Measurements from ENCODE around the gene PLTP. TPM values are rescaled to one million over a fixed set of nuclear protein-coding genes. Genes with fewer than 3 reads are reported as not detected.
A peak's percentile ranks its signal among the peaks of the same experiment; 100 is the strongest.

Gene PLTP
- total RNA-seq, 2 experiments from 2014 or later = 2.2 to 2.8 TPM

DNA sequence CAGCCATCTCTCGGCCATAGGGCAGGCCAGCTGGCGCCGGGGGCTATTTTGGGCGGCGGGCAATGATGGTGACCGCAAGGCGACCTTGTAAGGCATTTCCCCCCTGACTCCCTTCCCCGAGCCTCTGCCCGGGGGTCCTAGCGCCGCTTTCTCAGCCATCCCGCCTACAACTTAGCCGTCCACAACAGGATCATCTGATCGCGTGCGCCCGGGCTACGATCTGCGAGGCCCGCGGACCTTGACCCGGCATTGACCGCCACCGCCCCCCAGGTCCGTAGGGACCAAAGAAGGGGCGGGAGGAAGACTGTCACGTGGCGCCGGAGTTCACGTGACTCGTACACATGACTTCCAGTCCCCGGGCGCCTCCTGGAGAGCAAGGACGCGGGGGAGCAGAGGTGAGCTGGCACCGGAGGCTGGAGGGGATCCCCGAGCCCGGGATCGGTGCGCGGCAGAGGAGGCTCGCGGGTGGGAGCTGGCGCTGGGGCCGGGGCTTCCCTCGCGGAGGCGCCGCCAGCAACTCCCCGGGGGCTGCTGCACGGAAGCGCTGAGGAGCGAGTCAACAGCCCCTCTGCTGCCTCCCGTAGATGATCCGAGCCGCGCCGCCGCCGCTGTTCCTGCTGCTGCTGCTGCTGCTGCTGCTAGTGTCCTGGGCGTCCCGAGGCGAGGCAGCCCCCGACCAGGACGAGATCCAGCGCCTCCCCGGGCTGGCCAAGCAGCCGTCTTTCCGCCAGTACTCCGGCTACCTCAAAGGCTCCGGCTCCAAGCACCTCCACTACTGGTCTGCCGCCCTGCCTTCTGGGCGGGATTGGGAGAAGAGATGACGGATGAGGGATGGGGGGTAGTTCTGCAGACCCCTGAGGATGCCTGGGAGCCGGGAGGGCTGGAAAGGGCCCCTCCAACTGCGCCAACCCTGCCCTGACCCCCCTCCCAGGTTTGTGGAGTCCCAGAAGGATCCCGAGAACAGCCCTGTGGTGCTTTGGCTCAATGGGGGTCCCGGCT, 20.7 kb downstream of the PLTP start, which contains the start of the genes CTSA and NEURL2:
CTSA (plus strand) TSS at position 351 of the 999 bp plus-strand sequence; CDS start at position 585, 234 bp downstream.
NEURL2 (minus strand) TSS at position 224 of the 999 bp plus-strand sequence; CDS start at position 7, 217 bp downstream.
- peak within 1 kb of the TSS; percentile 82 for H3K27ac Mint-ChIP-seq
- no peaks in the 10 kb centered on the region for H3K9me3 Mint-ChIP-seq (ENCODE audit: insufficient read depth)
- peaks cover 4% of the 10 kb centered on the region for H3K36me3 Mint-ChIP-seq (ENCODE audit: low read depth)
- no peaks in the 10 kb centered on the region for H3K27me3 Mint-ChIP-seq (ENCODE audit: low read depth)
- ATAC-seq = peak; percentile 87
- ChIA-PET POLR2A (interaction anchor here (0.5 to 4.6 kb wide), 16 partner anchors 10 to 471 kb away, joined by 3 to 39 read pairs (median 3); partner anchors contain the start of genes DNTTIP1, PCIF1, WFDC3 and ZNF335), CTCF (interaction anchor here (0.8 to 3.3 kb wide), 9 partner anchors 10 to 122 kb away, joined by 3 to 22 read pairs (median 4); partner anchors contain the start of genes ACOT8 and ZSWIM1)
- peak within 1 kb of the TSS; percentile 87 for H3K4me3 Mint-ChIP-seq
- peak; percentile 91 for DNase-seq
- H3K4me1 Mint-ChIP-seq (ENCODE audit: low read depth) = peaks cover 43% of the 10 kb centered on the region

DNA sequence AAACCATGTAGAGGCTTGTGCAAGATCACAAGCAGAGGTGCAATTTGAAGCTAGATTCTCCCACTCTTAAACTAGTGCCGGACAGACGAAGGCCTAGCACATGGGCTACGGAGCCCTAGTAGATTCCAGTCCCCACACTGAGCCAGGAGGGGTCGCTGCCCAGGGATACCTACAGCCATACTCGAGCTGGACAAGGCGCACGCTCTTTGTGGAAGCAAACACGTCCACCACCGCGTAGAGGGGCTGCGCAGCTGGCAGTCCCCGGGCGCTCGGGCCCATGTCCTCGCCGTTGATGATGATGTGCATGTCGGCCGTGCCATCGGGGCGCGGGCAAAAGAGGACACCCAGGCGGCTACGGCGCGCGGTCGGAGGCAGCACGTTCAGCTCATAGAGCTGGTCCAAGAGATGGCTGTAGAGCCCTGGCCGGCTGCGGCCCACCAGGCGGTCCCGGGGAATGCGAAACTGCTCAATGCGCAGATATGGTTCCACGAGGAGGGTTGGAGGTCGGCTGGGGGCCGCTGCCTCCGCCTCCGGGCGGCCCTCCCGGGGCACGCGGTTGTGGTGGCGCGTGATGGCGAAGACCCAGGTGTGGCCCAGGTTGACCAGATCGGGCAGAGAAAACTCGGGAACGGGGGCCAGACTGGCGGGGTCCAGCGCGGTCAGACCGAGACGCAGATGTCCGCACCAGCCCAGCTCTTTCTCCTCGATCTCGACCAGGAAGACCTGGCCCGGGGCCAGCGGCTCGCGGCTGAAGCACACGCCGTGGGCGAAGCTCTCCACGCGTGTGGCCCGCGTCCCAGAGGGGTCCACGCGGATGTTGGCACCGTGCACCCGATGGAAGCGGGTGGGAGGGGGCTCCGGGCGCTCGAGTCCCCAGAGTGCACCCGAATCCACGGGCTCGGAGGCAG, 21.6 kb downstream of the PLTP start:
- H3K36me3 Mint-ChIP-seq (ENCODE audit: low read depth) = peaks cover 4% of the 10 kb centered on the region
- POLR2A ChIA-PET = interaction anchor here (0.5 to 4.6 kb wide), 11 partner anchors 9 to 98 kb away, joined by 3 to 39 read pairs (median 3); partner anchors contain the start of genes DNTTIP1, PCIF1, WFDC3 and ZNF335
- DNase-seq (peak; percentile 58), ATAC-seq (peak; percentile 36)
- no peaks in the 10 kb centered on the region for H3K27me3 Mint-ChIP-seq (ENCODE audit: low read depth)
- peak overlapping the region; percentile 87 for H3K4me3 Mint-ChIP-seq
- CTCF ChIA-PET = interaction anchor here (0.6 to 3.3 kb wide), 14 partner anchors 9 to 123 kb away, joined by 3 to 22 read pairs (median 4); partner anchors contain the start of genes ACOT8 and ZSWIM1
- peaks cover 48% of the 10 kb centered on the region for H3K4me1 Mint-ChIP-seq (ENCODE audit: low read depth)
- H3K27ac Mint-ChIP-seq = peak overlapping the region; percentile 61
- H3K9me3 Mint-ChIP-seq (ENCODE audit: insufficient read depth) = no peaks in the 10 kb centered on the region

DNA sequence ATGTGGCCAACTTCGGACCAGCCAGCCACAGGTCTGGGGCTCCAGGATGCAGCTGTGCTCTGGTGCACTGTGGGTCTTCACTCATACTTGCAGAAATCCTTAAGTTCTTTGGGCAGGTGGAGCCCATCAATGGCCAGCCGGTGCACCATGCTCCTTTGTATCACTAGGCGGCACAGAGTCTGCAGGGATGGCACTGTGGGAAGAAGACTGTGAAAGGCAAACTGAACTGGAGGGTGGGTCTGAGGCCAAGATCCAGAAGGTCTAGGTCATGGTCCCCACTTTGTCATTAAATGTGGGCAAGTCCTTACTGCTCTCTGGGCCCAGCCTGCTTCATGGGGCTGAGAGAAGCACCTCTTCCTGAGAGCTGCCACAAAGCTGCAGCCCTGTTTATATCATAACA, 23.3 kb downstream of the PLTP start:
- no peak overlapping the region for H3K4me3 Mint-ChIP-seq
- H3K36me3 Mint-ChIP-seq (ENCODE audit: low read depth) = peaks cover 12% of the 10 kb centered on the region
- no peak overlapping the region for H3K27ac Mint-ChIP-seq
- no peaks in the 10 kb centered on the region for H3K9me3 Mint-ChIP-seq (ENCODE audit: insufficient read depth)
- H3K27me3 Mint-ChIP-seq (ENCODE audit: low read depth) = no peaks in the 10 kb centered on the region
- POLR2A ChIA-PET = interaction anchor here (1.7 to 3.1 kb wide), 2 partner anchors 8 to 46 kb away, joined by 8 to 27 read pairs; partner anchors contain the start of genes PCIF1 and ZSWIM1
- DNase-seq = no peak
- ATAC-seq = no peak
- peaks cover 45% of the 10 kb centered on the region for H3K4me1 Mint-ChIP-seq (ENCODE audit: low read depth)
- CTCF ChIA-PET = interaction anchor here (1.5 to 3.3 kb wide), 4 partner anchors 7 to 90 kb away, joined by 3 to 22 read pairs (median 12); partner anchors contain the start of gene ZSWIM1

DNA sequence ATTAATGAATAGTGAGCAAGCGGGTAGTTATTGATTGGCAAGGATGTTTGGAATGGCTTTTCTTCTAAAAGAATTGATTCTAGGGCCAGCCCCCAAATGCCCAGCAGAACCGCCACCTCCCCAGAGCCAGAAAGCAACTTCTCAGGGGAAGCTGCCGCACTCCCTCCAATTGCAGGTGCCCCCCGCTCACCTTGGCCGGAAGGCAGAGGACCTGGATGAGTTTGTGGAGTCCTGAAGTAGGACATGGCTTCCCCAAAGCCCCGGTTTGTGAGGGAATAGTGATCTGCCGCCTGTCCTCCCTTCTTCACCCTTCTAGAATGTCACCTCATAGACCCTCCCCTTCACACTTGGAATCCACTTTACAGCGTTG, 24.6 kb downstream of the PLTP start, which contains the start of gene SPATA25:
SPATA25 (minus strand) TSS at position 277 of the 370 bp plus-strand sequence; CDS start at position 245, 32 bp downstream.
- DNase-seq = no peak
- POLR2A ChIA-PET = interaction anchor here (1.2 to 1.7 kb wide), 2 partner anchors 47 to 50 kb away, joined by 4 to 8 read pairs; partner anchors contain the start of gene PCIF1

DNA sequence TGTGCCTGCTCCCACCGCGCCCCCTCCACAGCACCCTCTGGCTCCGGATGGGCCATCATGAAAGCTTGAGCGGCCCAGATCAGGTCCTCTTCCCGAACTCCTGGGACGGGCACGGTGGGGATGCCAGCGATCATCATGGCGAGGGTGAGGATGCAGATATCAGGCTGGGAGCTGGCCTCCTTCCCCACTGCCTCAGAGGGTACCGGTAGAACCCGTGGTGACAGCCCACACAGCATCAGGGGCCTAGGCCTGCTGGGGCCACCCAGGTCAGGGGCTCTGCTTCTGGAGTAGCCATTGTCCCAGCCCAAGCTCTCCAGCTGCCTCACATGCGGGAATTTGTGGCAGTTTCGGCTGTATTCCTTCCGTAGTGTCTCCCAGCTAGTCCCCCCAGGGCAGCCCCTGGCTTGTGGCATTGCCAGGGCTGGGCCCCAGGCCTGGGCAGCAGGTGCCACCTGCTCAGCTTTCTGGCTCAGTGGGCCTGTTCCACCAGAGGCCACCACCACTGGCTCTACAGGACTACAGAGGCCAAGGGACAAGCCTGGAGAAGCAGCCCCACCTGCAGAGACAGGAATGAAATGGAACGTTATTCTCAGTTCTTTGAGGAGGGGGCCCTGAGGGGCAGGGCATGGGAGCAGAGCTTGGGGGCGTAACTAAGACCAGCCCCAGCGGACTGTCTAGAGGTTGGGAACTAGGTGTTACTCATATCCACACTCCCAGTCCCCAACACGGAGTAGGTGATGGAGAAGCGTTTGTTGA, 25.2 kb downstream of the PLTP start:
- peaks cover 29% of the 10 kb centered on the region for H3K36me3 Mint-ChIP-seq (ENCODE audit: low read depth)
- no peak overlapping the region for H3K4me3 Mint-ChIP-seq
- DNase-seq (no peak), ATAC-seq (no peak)
- CTCF ChIA-PET = interaction anchor here (0.7 to 1.9 kb wide), 3 partner anchors 23 to 88 kb away, joined by 3 to 8 read pairs (median 3); no protein-coding TSS in a partner anchor
- H3K27me3 Mint-ChIP-seq (ENCODE audit: low read depth) = no peaks in the 10 kb centered on the region
- peaks cover 46% of the 10 kb centered on the region for H3K4me1 Mint-ChIP-seq (ENCODE audit: low read depth)
- no peak overlapping the region for H3K27ac Mint-ChIP-seq
- POLR2A ChIA-PET = interaction anchor here (1.2 kb wide), 1 partner anchor 50 kb away, joined by 4 read pairs; no protein-coding TSS in a partner anchor
- H3K9me3 Mint-ChIP-seq (ENCODE audit: insufficient read depth) = no peaks in the 10 kb centered on the region

More for the DNA sequence above, 24.6 kb downstream of the PLTP start, which contains the start of gene SPATA25:
- no peak within 1 kb of the TSS for H3K4me3 Mint-ChIP-seq
- no peak for ATAC-seq
- no peak within 1 kb of the TSS for H3K27ac Mint-ChIP-seq
- peaks cover 25% of the 10 kb centered on the region for H3K36me3 Mint-ChIP-seq (ENCODE audit: low read depth)
- no peaks in the 10 kb centered on the region for H3K27me3 Mint-ChIP-seq (ENCODE audit: low read depth)
- H3K4me1 Mint-ChIP-seq (ENCODE audit: low read depth) = peaks cover 48% of the 10 kb centered on the region
- CTCF ChIA-PET = interaction anchor here (0.7 to 1.5 kb wide), 4 partner anchors 23 to 89 kb away, joined by 3 read pairs; no protein-coding TSS in a partner anchor
- H3K9me3 Mint-ChIP-seq (ENCODE audit: insufficient read depth) = no peaks in the 10 kb centered on the region

DNA sequence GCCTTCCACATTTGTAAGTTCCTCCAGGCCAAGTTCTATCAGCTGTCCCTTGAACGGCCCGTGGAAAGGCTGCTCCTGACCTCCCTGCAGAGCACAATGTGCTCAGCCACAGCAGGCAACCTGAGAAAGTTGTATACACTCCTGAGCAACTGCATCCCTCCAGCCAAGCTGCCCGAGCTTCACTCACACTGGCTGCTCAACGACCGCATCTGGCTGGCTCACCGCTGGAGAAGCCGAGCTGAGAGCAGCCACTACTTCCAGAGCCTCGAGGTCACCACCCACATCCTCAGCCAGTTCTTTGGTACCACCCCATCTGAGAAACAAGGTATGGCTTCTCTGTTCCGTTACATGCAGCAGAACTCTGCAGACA, 28.9 kb downstream of the PLTP start:
- POLR2A ChIA-PET = interaction anchor here (4.8 kb wide), 1 partner anchor 51 kb away, joined by 24 read pairs; the partner anchor contains the start of gene PCIF1
- Mint-ChIP-seq H3K36me3 (ENCODE audit: low read depth) (peaks cover 32% of the 10 kb centered on the region), H3K9me3 (ENCODE audit: insufficient read depth) (no peaks in the 10 kb centered on the region), H3K4me1 (ENCODE audit: low read depth) (peaks cover 42% of the 10 kb centered on the region), H3K4me3 (peak overlapping the region; percentile 10), H3K27me3 (ENCODE audit: low read depth) (no peaks in the 10 kb centered on the region), H3K27ac (no peak overlapping the region)
- CTCF ChIA-PET = interaction anchor here (0.9 to 2.6 kb wide), 2 partner anchors 27 to 51 kb away, joined by 3 to 8 read pairs; no protein-coding TSS in a partner anchor
- no peak for DNase-seq
- no peak for ATAC-seq

DNA sequence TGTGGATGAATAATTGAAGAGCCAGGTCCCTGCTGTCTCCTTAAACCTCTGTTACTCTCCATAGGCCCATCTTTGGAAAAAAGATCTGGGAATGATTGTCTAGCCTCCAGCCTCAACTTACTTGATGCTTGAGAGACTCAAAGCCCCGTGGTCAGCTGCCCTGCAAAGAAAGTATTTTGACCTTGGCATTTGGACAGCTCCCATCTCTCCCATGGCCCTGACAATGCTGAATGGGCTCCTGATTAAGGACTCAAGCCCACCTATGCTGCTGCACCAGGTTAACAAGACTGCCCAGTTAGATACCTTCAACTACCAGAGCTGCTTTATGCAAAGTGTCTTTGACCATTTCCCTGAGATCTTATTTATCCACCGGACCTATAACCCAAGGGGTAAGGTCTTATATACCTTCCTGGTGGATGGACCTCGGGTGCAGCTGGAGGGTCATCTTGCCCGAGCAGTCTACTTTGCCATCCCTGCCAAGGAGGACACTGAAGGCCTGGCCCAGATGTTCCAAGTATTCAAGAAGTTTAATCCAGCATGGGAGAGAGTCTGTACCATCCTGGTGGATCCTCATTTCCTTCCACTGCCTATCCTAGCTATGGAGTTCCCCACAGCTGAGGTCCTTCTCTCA, 29.4 kb downstream of the PLTP start:
- DNase-seq = no peak
- H3K36me3 Mint-ChIP-seq (ENCODE audit: low read depth) = peaks cover 32% of the 10 kb centered on the region
- peaks cover 42% of the 10 kb centered on the region for H3K4me1 Mint-ChIP-seq (ENCODE audit: low read depth)
- no peaks in the 10 kb centered on the region for H3K9me3 Mint-ChIP-seq (ENCODE audit: insufficient read depth)
- H3K27ac Mint-ChIP-seq = no peak overlapping the region
- ATAC-seq = no peak
- CTCF ChIA-PET = interaction anchor here (2.2 to 2.6 kb wide), 2 partner anchors 8 to 51 kb away, joined by 8 to 22 read pairs; partner anchors contain the start of genes CTSA and NEURL2
- peak overlapping the region; percentile 63 for H3K4me3 Mint-ChIP-seq
- H3K27me3 Mint-ChIP-seq (ENCODE audit: low read depth) = no peaks in the 10 kb centered on the region
- POLR2A ChIA-PET = interaction anchor here (1.0 to 4.8 kb wide), 4 partner anchors 8 to 66 kb away, joined by 3 to 27 read pairs (median 16); partner anchors contain the start of genes ACOT8, CTSA, NEURL2 and PCIF1

DNA sequence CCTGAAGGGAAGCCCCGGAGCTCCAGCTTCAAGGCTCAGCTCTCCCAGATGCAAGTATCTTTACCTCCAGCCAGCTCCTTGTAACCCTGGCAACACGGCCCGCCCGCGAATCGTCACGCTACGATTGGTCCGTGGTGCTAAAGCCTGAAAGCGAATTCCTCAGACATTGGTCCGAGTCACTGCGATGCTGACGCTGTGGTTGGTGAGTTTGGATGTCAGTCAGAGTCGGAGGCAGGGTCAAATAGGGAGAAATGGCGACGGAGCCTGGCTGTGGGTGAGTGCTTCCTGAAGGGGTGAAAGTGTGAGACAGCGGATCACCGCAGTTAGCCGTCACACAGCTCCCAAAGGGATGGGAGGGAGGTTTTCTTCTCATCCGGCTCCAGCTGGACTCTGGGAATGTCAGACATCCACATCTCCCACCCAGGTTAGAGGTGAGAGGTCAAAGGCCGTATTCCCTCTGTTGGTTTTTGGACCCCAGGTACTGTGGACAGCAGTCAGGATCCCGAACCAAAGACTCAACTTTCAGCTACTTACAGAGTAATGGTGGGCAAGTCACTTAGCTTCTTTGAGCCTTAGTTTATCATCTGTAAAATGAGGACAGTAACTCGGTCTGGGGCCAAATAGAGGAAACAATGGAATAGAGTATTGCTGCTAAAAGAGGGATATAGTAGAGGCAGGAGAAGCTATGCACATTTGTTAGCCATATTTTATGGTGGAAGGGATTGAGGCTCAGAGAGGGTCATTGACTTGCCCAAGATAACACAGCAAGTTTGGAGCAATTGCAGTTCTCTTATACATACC, 30.8 kb downstream of the PLTP start, which contains the start of gene ZSWIM1:
ZSWIM1 (plus strand) TSS at position 240 of the 801 bp plus-strand sequence. CDS start 1,366 bp downstream, outside the sequence.
- H3K36me3 Mint-ChIP-seq (ENCODE audit: low read depth) = peaks cover 38% of the 10 kb centered on the region
- H3K9me3 Mint-ChIP-seq (ENCODE audit: insufficient read depth) = no peaks in the 10 kb centered on the region
- H3K4me1 Mint-ChIP-seq (ENCODE audit: low read depth) = peaks cover 39% of the 10 kb centered on the region
- ChIA-PET POLR2A (interaction anchor here (0.5 to 4.8 kb wide), 14 partner anchors 9 to 1662 kb away, joined by 3 to 27 read pairs (median 4); partner anchors contain the start of genes ACOT8, CTSA, NEURL2 and PCIF1), CTCF (interaction anchor here (0.6 to 2.6 kb wide), 7 partner anchors 9 to 116 kb away, joined by 3 to 22 read pairs (median 5); partner anchors contain the start of genes CTSA and NEURL2)
- H3K27ac Mint-ChIP-seq = peak within 1 kb of the TSS; percentile 84
- peak; percentile 99 for ATAC-seq
- peak within 1 kb of the TSS; percentile 86 for H3K4me3 Mint-ChIP-seq
- H3K27me3 Mint-ChIP-seq (ENCODE audit: low read depth) = no peaks in the 10 kb centered on the region
- peak; percentile 99 for DNase-seq

Measured in activated CD8-positive, alpha-beta T cell treated with anti-CD3 and anti-CD28 coated beads, Interleukin-2, amount 10 ng/mL, durations not matched to agents 7 days and 5 days (primary cell).